ENCODE data around the gene ATXN7L1. TPM values are rescaled to one million over a fixed set of nuclear protein-coding genes. Genes with fewer than 3 reads are reported as not detected.

ATXN7L1 gene
- total RNA-seq, 1 donor from 2014 or later = 5.1 TPM

DNA sequence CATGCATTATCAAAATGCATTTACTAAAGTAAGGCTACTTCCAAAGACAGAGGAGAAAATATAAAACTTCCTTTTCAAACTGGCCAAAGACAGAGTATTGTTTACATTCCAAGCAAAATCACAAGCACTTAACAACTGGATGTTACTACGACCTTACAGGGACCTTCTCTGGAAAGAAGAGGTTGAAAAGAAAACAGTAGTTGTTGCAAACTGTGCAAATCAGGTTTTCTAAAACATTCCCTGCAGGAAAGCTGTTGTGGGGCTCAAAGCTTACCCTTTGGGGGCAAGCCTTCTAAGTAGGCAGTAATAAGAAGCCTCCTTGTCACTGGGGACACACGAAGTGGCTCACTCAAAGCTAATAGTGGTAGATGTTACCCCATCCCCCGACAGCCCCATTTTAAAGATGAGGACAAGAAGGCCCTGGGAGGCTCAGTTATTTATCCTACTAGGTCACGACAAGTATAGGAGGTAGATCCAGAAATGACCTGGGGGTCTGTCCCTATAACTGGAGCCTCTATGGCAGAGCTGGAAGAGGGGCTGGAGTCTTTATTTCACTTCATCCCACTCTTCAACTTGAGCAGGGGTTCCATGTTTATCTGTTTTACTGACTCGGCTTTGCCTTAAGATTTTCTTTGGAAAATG is 46.6 kb downstream of the ATXN7L1 start:
- DNase-seq (ENCODE audit: low read depth) = peak; percentile 35

DNA sequence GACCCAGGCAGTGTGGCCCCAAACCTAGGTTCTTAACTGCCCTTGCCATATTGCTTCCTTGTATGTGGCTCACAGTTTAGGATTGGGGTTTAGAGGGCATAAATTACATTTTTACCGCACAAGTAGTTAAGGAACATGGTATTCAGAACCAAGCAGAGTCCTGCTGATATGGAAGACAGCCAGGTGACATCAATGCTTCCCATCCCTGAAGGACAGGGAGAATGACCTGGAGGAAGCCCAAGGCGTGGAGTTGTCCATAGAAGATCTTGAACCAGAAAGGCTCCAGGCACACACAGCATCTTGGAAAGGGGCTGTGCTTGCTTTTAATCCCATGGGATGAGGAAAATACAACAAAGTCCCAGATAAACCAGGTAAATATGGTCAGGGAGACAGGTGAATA is 48.3 kb downstream of the ATXN7L1 start:
- DNase-seq (ENCODE audit: low read depth) = no peak

DNA sequence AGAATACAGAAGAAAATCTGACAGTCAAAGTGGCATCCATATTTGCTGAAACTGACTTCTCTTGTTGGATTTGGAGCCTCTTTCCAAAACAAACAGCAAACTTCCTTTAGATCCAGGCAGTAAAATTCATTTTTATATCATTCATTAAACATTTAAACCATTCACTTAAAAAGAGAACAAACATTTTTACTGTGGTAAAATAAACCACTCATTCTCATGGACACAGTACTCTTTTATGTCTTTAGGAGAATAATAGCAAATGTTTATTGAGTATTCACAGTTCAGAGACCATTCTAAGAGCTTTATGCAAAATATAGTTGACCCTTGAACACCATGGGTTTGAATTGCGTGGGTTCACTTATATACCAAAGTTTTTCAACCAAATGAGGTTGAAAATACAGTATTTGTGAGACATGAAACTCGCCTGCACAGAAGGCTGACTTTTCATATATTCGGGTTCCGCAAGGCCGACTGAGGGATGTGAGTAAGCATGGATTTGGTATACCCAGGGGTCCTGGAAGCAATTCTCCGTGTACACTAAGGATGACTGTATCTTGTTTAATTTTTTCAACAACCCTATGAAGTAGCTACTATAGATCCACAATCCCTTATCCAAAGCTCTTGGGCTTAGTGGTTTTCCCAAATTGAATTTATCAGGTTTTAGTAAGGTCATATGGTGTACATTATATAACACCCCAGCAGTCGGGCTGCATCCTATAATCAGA is 49.1 kb downstream of the ATXN7L1 start:
- no peak for DNase-seq (ENCODE audit: low read depth)

DNA sequence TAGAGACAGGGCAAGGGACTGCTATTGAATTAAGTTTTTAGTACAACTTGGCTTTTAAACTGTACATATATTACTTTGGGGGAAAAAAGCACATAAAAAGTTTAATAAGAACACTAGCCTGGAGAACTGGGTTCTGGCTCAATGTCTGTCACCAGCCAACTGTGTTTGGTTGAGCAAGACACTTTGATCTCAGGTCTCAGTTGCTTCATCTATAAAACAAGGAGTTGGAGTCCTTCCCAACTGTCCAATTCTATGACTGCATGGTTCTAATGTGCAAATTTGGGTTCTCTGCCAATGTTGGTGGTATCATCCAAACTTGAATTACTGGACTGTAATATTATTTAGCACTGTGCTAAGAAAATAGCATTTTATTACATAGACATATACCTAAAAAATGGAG is 50.3 kb downstream of the ATXN7L1 start:
- no peak for DNase-seq (ENCODE audit: low read depth)

DNA sequence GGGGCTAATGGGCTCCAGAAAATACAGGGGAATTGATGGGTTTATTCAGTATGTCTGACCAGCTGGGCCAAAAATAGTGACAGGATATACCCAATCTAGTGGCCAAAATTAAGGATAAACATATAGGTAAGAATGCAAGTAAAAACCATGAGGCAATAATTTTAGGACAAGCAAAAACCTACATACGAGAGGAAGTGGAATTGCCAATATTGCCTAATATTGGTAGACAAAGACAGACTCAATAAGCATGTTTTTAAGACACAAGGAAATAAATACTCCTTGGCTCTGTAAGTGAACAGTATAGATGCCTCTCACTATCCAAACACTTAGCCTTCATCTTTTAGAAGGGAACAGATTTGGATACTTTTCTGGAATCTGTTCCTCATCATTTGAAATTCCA is 51.0 kb downstream of the ATXN7L1 start:
- no peak for DNase-seq (ENCODE audit: low read depth)

DNA sequence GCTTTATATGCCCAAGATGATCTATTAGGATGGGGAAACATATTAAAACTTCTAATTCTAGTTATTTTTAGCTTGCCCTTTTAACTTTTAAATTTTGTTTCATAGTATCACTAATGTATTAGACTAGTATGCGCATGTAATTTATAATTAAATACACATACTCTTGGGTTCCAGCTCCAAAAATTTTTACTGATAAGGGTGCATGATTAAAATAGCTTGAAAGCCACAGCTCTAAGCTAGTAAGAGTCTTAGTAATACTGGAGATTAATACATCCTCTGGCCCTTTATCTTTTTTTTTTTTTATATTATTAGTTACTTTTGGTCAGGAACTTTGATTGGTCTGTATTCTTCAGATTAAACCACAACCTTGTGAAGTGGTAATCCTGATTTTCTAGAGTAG is 53.6 kb downstream of the ATXN7L1 start:
- no peak for DNase-seq (ENCODE audit: low read depth)

DNA sequence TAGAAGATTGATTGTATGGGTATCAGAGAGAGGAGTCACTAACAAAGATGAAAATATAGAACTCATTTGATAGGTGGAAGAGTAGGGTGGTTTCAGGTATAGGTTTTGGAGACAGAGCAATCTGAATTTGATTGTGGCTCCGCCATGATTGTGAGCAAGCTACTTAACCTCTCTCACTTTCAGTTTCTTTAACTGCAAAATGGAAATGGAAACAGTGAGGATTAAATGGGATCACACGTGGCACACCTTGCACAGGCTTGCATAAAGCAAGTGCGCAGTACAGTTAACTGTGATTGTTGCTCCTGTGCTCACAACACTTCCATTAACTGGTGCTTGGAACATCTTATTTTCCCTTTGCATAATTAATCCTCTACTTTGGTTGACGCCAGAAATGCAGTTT is 54.9 kb downstream of the ATXN7L1 start:
- no peak for DNase-seq (ENCODE audit: low read depth)

DNA sequence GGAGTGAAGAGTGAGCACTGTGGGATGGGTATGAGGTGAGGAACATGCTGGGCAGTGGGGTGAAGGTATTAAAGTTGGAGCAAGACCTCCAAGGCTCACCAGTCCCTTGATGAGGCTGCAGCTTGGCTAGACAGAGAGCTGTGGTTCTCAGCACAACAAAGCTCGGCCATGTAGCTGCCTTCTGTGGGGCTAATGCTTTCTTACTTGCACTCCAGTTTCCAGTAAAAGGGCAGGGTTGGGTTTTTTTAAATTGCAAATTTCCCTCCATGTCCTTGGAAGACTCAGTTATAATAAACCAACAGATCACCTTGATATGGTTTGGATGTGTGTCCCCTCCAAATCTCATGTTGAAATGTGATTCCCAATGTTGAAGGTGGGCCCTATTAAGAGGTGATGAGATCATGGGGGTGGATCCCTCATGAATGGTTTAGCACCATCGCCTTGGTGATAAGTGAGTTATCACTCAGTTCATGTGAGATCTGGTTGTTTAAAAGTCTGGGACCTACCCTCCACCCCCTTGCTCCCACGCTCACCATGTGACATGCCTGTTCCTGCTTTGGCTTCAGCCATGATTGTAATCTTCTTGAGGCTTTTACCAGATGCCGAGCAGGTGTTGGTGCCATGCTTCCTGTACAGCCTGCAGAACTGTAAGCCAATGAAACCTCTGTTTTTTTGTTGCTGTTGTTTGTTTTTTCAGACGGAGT is 55.9 kb downstream of the ATXN7L1 start:
- DNase-seq (ENCODE audit: low read depth) = no peak

DNA sequence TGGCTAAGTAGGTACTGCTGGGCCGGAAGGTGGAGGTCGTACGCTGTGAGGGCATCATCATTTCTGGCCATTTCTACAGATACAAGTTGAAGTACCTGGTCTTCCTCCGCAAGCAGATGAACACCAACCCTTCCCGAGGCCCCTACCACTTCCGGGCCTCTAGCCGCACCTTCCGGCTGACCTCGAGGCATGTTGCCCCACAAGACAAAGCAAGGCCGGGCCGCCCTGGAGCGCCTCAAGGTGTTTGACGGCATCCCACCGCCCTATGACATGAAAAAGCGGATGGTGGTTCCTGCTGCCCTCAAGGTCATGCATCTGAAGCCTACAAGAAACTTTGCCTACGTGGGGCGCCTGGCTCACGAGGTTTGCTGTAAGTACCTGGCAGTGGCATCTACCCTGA is 56.8 kb downstream of the ATXN7L1 start:
- DNase-seq (ENCODE audit: low read depth) = no peak

DNA sequence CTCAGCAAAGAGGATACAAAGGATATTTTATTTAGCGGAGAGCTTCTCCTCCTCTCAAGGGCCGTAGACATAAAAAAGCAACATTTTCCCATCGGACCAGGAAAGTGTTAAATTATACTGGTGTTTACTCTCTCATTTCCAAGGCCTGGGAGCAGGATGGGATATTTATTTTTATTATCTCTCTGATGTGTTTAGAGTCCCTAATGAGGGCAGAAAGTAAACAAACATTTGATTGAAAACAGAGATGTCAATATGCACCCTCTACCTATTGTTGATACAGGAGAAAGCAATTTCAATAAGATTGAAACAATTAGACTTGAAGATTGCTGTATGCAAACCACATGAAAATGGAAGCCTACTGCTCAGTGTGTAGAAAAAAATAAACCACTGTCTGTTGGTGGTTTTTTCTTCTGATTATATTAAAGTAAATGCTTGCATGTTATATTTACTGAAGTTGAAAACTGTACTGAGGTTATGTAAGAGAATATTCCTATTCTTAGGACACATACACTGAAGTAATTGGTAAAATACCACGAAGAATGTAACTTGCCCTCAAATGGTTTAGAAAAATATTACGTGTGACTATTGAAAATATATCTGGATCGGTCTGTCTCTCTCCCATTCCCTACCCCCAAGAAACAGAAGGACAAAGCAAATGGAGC is 59.3 kb downstream of the ATXN7L1 start:
- no peak for DNase-seq (ENCODE audit: low read depth)

DNA sequence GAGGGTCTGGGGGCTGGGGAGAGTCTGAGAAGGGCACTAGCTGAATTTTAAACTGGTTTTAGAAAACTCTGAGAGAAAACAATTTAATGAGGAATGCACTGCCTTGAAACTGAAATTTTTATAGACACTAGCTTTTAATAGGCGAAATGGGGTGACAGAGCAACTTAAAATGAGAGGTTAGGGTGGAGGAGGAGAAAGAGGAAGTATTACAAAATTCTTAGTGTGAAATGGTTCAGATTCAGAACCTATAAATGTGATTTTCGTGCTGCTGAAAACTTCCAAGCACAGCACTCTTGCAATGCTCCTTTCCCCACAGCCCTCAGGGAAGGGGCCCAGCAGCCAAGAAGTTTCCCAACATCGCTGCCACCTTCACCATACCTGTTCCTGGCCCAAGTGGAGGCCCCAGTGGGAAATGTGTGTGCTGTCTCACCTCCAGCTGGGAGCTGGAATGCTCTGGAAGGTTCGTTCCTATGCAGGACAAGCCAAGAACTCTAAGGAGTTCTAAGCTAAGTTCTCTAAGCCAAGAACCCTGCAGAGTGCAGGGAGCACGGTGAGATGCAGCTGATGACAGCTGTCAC is 60.0 kb downstream of the ATXN7L1 start:
- DNase-seq (ENCODE audit: low read depth) = no peak

DNA sequence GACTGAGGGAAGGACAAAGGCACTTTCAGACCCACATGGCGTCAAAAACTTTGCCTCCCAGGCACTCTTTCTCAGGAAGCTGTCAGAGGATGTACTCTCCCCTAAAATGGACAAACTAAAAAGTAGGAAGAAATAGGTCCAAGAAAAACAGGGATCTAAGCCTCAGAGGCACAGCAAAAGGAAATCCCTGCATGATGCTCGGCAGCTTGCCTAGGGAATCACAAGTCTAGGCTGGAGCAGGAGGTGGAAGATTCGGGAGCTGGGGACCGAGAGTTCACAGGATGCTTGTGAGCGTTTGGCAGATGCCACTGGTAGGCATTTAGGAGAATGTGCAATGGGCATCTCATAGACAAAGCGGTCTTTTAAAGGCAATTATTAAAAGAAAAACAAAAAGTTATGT is 60.8 kb downstream of the ATXN7L1 start:
- no peak for DNase-seq (ENCODE audit: low read depth)

DNA sequence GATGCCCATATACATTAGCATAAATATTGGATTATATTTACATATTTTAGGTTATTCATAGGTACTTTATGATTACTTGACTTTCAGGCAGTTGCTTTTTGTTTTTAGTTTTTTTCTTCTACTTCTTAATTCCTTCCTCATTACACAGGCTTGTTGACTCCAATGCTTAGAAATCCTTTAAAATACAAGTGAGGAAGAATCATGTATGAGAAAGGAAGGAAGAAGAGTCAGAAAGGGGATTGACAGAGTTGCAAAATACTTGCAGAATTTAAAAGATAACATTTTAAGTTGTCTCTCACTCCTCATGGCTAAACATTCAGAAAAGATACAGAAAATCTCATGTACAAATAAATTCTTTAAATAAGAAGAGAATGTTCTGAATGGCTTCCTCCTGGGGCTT is 61.9 kb downstream of the ATXN7L1 start:
- no peak for DNase-seq (ENCODE audit: low read depth)

DNA sequence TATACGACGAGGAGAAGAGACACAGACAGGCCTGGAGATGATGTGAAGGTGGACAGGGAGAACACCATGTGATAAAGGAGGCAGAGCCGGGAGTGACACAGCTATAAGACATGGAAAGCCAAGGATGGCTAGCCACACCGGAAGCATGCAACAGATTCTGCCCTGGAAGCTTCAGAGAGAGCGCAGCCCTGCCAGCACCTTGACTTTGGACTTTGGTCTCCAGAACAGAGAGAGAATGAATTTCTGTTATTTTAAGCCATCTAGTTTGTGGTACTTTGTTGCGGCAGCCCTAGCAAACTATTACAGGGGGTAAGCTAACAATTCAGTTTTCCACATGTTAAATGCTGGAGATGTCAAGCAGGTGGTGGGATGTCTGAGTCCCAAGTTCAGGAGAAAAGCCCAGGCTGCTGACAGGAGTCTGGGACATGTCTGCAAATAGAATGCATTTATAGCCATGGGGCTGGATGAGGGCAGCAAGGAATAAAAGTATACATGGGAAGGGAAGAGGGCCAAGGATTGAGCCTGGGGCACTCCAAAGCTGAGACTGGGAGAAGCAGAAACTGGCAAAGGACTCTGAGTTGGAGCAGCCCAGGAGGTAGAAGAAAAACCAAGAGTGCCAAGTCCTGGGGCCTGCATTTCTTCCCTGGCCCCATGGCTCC is 65.1 kb downstream of the ATXN7L1 start:
- no peak for DNase-seq (ENCODE audit: low read depth)

DNA sequence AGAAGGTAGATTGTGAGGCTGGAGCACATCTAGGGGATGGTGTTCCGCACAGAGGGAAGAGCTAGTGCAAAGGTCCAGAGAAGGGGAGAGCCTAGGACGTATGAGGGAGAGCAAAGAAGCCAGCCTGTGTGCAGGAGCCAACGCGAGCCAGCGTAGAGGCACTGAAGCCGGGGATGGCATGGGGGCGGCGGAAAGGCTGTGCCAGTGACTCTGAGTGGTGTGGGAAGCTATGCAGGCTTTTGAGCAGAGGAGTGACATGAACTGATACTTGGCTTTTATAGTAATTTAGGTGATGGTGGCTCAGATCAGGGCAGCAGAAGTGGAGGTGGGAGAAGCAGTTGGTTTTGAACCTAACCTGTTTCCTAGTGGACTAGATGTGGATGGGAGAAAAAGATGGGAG is 65.8 kb downstream of the ATXN7L1 start:
- DNase-seq (ENCODE audit: low read depth) = no peak

DNA sequence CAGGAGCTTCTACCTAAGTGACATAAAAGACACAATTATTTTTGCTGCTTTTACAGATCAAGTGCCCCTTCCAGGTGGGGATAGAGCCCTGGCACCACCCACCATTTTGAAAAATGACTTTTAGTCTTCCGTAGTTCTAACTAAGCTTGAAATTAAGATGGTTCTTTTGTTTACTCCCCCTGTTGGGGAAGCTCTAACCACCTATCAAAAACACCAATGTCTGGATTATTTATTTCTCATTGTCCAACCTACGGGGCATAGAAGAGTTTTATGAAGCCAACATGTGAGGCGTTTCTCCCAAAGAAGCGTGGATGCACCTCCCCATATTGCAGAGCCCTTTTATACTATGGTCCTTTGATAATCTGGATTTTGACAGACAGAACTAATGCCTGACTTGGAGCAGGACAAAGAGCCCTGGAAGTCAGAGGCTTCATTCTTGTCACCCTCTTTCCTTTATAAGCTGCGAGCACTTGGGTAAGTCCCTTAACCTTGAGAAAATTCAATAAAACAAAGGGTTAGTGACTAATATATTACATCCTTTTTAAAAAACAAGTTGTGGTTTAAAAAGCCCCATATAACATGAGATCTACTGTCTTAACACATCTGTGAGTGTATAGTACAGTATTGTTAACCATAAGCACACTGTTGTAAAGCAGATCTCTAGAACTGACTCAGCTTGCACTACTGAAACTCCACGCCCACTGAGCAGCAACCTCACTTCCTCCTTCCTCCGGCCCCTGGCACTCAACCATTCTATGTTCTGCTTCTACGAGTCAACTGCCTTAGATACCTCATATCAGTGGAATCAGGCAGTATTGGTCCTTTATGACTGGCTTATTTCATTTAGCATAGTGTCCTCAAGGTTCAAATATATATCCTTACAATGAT is 67.5 kb downstream of the ATXN7L1 start:
- DNase-seq (ENCODE audit: low read depth) = no peak

DNA sequence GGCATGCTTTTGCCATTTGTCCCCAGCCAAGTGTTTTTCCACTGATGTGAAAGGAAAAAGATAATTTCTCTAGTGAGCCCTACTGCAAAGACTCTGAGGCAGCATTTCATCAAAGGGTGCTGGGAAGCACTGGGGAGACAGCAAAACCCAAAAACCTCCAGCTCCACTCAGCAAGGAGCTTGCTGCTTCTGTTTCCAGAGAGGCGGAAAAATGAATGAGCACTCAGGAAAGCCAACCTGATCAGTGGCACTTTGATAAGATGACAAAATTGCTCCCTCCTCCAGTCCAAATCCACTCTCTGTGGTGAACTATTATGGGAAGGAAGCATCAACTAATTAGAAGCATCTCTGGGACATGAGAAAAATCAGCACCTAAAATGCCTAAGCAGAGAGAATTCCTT is 68.2 kb downstream of the ATXN7L1 start:
- DNase-seq (ENCODE audit: low read depth) = no peak

DNA sequence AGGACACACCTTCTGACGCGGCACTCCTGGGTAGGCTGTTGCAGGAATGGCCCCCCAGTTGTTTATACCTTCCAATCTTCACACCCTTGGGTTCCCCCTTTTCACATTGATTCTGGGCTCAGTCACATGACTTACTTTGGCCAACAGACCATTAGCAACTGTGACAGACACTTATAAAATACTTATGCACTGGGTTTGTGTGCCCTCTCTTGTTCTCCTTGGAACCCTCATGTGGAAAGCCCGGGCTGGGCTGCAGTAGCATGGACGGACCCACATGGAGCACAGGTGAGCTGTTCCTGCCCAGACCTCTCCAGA is 69.0 kb downstream of the ATXN7L1 start:
- no peak for DNase-seq (ENCODE audit: low read depth)

DNA sequence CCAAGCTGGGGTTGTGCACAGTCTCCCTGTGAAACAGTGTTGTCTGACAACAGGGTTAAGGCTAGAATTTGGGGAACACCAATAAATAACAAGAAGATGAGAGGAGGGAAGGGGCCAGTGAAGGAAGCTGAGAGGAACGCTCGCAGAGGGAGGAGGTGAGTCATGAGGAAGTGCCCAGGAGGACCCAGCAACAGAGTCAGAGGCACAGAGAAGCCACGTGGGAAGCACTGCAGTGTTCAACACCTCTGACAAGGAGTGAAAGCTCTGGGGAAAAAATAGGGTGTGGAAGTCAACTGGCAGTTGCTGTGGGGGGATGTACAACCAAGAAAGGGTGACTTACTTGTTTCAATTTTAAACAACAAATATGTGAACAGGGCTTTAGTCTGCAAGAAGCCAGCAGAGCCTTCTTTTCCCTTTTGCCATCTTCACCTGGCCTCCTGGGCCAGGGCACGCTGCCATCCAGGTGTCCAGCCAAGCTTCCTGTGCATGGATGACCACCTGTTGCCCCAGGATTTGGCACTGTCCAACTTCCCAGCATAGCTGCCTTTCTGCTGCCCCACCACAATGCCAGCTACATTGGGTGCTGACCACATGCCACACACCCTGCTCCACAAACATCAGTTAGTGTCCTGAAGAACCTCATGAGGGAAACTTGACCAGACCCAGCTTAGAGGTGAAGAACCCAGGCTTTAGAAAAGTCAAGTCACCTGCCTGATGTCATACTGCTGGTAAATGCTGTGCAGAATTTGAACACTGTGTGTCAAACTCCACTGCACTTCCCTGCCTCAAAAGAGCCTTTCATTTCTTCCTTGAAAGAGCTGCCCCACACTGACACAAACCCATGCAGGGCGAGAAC is 69.6 kb downstream of the ATXN7L1 start:
- DNase-seq (ENCODE audit: low read depth) = peak; percentile 82
